HK-2 (cell line): ENCODE measurements around the gene UBE2R2.
"Not testable (repeated sequence)": the region's sequence is repeated elsewhere in the genome, so short reads cannot be mapped to it uniquely, and the experiment has no call there.

Source experiments
- DNase-seq: peaks from one replicate; pipeline ENCODE4 v3.0.0-alpha.2; 2018; ENCODE audit not compliant: unreplicated experiment

UBE2R2 gene

GRCh38 chr9:33843312-33843961 is 26.5 kb downstream of the UBE2R2 start:
- DNase-seq, result no peak

DNA sequence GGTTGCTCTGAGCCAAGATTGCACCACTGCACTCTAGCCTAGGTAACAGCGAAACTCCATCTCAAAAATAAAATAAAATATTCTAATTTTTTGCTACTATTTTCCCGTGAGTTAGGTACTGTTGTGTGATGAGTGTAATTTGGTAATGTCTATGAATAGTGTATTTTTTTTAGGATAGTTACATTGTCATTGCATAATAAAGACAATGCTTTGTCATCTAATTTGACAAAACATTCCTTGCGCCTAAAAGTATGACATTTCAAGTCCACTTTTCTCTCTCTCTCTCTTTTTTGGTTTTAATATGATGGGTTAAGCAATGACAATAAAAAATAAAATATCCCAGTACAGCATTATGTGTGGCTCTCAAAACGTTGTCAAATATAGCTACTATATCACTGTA is 29.3 kb downstream of the UBE2R2 start:
- DNase-seq, result no peak

DNA sequence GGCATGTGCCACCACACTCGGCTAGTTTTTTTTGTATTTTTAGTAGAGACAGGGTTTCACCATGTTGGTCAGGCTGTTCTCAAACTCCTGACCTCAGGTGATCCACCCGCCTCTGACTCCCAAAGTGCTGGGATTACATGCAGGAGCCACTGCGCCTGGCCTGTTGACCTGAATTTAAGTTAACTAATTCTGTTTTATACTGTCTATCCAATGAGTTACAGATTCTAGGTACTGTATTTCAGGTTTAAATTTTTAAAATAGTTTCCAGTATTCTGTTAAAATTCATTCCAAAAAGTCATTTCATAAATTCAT is 30.9 kb downstream of the UBE2R2 start:
- not testable (repeated sequence) for DNase-seq

DNA sequence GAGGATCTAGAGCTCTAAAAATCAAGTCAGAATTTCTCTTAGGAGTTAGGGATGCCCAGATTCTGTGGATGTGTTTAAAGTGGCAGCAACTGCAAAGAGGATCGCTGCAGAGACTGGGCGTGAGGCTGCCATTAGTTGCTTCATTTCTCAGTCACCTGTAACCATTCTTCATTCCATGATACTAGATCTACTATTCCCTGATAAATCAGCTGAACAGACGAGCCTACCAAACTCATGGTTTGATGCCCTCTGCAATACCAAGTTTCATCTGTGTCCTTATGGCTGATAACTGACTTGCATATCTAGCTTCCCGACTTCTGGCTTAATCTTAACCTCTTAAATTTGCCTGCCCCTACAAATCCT is 33.3 kb downstream of the UBE2R2 start:
- DNase-seq, result no peak

GRCh38 chr9:33850677-33851076 is 33.7 kb downstream of the UBE2R2 start:
- DNase-seq, result no peak

DNA sequence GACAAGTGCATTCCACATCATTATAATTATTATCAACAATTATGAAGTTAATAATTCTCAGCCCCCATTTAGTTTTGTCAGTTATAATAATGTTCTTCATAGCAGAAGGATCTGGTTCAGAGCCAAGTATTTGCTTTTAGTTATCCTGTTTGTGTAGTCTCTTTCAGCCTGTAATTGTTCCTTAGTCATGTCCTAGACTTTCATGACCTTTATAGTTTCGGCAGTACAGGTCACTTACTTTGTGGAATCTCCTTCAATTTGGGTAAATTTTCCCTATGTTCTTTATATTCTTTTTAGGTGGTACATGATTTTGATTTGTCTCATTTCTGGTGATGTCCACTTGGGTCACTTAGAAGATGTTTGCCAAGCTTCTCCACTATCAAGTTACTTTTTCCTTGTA is 34.3 kb downstream of the UBE2R2 start:
- DNase-seq, result no peak

DNA sequence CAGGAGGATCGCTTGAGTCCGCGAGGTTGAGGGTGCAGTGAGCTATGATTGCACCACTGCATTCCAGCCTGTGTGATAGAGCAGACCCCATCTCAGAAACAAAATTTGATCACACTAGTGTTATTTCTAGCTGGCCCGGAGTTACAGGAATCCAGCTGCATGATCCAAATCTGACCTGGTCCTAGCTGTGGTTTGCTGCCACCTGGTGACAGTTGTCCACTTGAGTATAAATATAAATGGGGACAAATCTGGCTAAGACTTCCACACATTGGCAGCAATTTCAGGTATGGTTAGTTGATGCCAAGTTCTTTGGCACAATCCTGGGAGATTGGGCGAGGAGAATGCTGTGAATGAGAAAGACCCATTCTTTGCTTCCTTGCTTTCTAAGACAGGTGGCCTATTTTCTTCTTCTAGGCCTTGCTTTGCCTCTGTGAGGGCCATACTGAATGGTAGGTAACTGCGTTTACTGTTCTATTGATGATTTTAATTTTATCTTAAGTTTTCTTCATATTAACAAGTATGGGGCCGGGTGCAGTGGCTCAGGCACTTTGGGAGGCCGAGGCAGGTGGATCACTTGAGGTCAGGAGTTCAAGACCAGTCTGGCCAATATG is 35.4 kb downstream of the UBE2R2 start:
- DNase-seq, result peak; percentile 7

- DNase-seq, result no peak
These were observed 39.3 kb downstream of the UBE2R2 start for GRCh38 chr9:33856247-33856646.

DNA sequence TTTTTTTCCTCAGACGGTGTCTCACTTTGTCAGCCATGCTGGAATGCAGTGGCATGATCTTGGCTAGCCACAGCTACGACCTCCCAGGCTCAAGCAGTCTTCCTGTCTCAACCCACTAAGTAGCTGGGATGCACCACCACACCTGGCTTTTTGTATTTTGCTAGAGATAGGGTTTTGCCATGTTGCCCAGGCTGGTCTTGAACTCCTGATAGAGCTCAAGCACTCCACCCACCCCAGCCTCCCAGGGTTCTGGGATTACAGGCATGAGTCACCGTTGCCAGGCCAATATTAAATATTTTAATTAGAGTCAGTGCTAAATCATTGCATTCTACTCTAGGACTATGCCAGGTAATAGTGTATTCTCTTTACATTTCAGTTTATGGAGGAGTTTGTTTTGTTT is 41.5 kb downstream of the UBE2R2 start:
- DNase-seq, result peak; percentile 3

DNA sequence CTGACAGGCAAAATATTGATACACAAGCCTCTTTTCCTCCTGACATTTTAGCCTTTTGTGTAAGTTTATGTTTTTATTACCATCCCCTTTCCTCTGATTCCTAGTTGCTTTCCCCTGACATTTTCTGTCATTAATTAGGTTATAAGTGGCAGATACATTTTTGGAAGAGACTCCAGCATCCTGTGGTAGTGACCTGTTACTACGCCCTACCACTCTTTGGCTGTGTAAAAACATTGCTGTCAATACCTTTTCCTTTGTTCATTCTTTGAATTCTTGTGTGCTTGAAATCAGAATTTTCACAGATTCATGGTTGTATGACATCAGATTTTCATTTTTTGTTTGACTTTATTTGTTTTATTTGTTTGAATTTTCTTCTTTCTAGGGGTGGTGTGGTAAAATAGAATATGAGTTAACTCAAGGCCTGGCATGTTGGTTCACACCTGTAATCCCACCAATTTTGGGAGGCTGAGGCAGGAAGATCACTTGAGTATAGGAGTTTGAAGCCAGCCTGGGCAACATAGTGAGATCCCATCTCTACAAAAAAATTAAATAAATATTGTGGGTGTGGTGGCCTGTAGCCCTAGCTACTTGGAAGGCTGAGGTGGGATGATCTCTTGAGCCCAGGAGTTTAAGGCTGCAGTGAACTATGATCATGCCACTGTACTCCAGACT is 43.4 kb downstream of the UBE2R2 start:
- DNase-seq, result no peak

DNA sequence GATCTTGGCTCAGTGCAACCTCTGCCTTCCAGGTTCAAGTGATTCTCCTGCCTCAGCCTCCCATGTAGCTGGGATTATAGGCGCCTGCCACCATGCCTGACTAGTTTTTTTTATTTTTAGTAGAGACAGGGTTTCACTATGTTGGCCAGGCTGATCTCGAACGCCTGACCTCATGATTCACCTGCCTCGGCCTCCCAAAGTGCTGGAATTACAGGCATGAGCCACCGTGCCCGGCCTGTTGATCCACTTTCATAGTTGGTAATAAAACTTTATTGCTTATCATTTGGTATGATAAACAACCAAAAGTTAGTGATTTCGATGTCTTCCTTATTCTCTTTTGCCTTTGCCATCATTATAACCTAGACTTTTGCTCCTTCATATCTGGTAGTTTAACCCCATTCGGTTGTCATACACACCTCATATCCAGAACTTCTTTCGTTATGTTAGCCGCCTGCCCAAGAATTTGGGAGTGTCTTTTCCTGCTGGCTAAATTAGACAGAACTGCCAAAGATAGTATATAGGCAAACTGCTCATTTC is 45.0 kb downstream of the UBE2R2 start:
- DNase-seq, result no peak

DNA sequence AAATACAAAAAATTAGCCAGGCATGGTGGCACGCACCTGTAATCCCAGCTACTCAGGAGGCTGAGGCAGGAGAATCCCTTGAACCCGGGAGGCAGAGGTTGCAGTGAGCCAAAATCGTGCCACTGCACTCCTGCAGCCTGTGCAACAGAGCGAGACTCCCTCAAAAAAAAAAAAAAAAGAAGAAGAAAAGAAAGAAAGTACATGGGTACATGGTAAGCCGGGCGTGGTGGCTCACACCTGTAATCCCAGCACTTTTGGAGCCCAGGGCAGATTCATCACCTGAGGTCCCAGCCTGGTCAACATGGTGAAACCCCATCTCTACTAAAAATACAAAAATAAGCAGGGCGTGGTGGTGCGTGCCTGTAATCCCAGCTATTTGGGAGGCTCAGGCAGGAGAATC is 46.1 kb downstream of the UBE2R2 start:
- DNase-seq, result not testable (repeated sequence)

DNA sequence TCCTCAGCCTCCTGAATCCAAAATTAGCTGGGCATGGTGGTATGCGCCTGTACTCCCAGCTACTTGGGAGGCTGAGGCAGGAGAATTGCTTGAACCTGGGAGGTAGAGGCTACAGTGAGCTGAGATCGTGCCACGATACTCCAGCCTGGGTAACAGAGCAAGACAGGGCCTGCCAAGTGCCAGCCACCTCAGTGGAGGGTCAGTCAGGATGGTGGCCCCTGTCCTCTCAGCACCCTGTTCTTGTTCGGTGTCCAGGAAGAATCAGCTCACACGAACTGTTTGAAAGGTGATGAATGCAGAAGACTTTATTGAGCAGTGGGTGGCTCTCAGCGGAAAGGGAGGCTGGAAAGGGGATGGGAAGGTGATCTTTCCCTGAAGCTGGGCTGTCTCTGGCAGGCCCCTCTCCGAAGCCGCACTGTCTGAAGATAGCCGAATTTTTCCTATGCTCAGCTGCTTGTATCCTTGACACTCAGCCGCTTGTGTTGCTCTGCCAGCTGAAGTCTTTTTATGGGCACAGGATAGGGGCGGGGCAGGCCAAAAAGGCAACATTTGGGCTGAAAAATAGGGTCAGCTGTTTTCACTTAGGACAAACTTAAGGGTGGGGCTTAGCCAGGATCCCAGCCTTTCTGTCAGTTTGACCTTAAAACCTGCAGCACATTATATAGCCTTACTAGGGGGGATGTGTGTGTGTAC is 50.9 kb downstream of the UBE2R2 start:
- DNase-seq, result no peak

GRCh38 chr9:33868440-33868973 is 51.5 kb downstream of the UBE2R2 start:
- DNase-seq, result no peak

GRCh38 chr9:33869243-33869642 is 52.3 kb downstream of the UBE2R2 start:
- DNase-seq, result not testable (repeated sequence)

- DNase-seq, result no peak
These were observed 60.9 kb downstream of the UBE2R2 start for GRCh38 chr9:33877727-33878489.

DNA sequence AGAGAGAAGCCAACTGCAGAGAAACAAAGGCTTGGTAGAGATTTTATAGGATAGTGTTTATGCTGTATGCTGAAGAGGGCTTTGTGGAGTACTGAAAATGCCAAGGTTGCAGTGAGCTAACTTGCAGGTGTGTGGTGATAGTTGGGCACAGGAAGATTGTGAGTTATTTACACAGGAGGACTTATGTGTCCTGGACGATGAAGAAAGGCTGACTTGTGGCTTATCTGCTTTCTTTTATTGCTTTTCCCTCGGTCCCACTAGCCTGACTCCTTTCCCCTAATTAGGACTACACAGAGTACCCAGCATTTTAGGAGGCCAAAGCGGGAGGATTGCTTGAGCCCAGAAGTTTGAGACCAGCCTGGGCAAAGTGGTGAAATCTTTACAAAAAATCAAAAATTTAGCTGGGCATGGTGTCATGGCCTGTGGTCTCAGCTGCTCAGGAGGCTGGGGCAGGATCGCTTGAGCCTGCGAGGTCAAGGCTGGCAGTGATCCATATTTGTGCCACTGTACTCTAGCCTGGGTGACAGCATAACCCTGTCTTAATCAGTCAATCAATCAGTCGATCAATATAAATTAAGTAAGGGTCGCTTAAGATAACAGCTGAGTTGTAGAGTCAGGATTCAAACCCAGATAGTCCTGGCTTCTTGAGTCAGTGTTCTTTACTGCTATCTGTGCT is 61.9 kb downstream of the UBE2R2 start:
- DNase-seq, result no peak

GRCh38 chr9:33880211-33881089 is 63.5 kb downstream of the UBE2R2 start:
- no peak for DNase-seq

DNA sequence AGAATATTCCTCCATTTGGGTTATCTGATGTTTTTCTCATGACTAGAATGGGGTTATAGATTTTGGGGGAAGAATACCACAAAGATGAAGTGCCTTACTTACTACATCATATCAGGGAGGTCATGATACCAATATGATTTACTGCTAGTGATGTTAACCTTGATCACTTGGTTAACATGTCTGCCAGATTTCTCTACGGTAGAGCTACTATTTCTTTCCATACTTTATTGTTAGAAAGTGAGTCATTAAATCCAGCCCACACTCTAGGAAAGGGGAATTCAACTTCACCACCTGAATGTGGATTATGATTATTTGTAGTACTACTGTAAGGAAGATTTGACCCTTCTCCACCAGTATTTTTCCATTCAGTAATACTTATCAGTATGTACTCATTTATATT is 64.7 kb downstream of the UBE2R2 start:
- no peak for DNase-seq
